HG02759 (cell line): Measurements from ENCODE around the gene JPH3.

Experiments
- ATAC-seq: cut with Tn5 transposase; IDR thresholded peaks from one replicate; pipeline ENCODE4 v1.9.1; 2021; ENCODE audit warnings: mild to moderate bottlenecking, moderate library complexity; ENCODE audit not compliant: unreplicated experiment

The JPH3 gene

GRCh38 chr16:87648698-87649487, 46.6 kb downstream of the JPH3 start:
- ATAC-seq, result no peak

GRCh38 chr16:87652386-87652785, 50.1 kb downstream of the JPH3 start:
- no peak for ATAC-seq

DNA sequence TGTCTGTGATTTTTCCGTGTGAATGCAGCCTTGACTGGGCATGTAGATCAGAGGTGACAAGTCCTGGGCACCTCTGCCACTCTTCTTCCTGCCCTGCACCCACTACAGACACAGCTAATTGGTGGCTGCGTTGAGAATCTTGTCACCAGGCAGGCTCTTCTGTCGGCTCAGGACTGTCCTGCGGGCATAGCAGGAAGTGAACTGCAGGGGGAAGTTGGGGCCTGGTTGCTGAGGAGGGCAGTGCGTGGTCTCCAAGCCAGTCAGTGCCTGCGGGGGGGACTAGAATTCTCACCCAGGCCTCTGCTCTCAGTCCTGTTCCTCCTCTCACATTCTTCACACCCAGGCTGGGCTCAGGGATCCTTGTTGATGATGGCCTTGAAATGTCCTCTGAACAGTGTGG, 50.5 kb downstream of the JPH3 start:
- no peak for ATAC-seq

DNA sequence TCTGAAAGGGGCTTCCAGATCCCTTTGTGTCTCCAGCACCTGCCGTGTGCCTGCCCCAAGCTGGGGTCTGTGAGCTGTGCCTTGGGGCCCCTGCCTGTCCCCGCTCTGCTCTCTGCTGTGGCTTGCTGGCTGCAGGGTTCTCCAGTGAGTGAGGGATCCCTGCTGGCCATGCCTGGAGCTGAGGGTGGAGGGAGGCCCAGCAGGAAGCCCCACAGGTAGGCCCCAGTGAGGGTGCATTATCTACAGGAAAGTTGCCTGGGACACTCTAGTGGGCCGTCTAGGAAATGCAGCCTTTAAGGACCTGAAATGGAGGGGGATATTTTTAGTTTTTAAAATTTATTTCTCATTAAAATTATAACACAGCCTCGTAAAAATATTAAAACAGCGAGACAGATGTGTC, 50.9 kb downstream of the JPH3 start:
- ATAC-seq, result no peak

GRCh38 chr16:87654826-87655225, 52.5 kb downstream of the JPH3 start:
- ATAC-seq, result no peak

DNA sequence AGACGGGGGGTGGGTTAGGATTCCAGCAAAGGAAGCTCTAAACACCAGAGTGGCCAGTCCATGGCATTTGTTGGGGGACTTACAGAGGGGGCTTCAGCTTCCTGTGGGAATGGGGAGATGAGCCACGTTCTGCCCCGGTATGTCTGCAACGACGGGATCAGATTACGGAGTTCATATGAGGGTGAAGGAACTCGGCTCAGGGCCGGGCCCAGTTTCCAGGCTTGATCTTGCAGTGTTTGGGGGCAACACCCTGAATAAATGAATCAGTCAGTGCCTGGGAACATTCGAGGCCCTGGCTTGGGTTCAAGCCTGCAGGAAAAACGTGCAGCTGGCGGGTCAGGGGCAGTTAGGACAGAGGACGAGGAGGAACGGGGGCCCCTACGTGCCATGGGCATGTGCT, 54.0 kb downstream of the JPH3 start:
- no peak for ATAC-seq

- ATAC-seq, result no peak
Observed at GRCh38 chr16:87657621-87658192, 55.4 kb downstream of the JPH3 start.

DNA sequence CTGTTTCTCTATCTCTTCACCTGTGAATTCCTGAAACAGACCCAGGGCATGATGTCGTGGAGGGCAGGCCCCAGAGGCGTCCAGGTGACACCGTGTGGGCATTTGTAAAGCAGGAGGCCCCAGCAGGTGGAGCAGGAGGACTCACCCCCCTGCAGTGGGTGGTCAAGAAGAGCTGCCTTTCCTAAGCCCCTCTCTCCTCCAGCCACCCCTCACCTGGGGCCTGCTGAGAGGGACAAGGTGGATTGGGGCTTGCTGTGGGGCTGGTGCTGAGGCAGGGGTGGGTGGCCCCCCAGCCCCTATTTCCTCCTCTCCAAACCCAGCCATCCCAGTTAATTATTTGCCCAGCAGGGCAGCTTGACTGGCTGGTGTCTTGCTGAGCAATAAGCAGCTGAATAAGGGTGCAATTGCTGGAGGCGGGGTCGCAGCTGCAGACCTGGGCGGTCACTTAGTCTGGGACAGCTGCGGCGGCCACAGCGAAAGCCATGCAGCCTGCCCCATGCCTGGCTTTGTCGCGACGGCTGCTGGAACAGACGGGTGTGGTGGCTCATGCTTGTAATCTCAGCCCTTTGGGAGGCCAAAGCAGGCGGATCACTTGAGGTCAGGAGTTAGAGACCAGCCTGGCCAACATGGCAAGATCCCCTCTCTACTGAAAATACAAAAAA, 56.4 kb downstream of the JPH3 start:
- no peak for ATAC-seq

DNA sequence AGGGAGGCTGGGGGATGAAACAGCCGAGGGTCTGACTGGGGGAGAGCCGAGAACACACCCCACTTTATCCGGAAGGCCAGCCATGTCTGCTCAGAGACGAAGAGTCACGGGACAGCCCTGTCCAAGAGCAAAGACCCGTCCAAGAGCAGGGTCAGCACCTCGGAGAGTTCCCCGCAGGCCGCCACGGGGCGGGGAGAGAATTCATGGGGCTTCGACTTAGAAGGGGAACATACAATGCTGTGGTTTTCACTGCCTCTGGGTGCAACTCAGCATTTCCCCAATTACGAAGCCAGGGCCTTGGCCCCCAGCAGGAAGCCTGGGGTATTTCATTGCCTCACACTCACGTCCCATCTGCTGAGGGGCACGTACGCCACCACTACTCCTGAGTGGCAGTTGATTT, 59.3 kb downstream of the JPH3 start:
- no peak for ATAC-seq

GRCh38 chr16:87662254-87663204, 60.2 kb downstream of the JPH3 start:
- no peak for ATAC-seq

DNA sequence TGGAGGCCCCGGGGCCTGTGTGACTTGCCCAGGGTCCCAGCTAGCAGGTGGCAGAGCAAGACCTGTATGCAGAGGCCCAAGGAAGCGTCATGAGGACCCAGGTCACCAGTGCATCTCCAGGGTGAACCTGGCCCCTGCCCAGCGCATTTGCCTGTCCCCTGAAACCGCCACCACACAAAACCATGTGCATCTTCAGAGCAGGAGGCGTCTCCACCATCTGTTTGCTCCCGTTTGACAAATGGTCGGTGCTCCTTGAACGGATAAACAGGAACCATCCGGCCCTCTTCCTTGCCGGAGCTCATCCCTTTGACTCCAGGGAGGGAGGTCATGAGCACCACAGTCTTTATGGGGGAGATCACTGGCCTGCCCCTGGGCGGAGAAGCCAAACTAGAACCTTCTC, 62.5 kb downstream of the JPH3 start:
- ATAC-seq, result no peak

- no peak for ATAC-seq
Observed at GRCh38 chr16:87665193-87665592, 62.9 kb downstream of the JPH3 start.

DNA sequence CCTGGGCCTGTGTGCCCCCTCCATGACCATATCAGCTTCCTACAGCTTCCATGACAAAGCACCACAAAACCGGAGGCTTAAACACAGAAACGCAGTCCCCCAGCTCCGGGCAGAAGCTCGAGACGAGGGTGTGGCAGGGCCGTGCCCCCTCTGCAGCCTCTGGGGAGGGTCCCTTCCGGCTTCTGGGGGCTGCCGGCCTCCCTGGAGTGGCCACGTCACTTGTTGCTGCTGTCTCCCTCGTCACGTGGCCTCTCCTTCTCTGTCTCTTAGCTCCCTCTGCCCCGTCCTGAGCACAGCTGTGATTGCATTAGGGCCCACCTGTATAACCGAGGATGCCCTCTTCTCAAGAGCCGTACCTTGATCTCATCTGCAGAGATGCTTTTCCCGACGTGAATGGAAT, 64.6 kb downstream of the JPH3 start:
- no peak for ATAC-seq

GRCh38 chr16:87667443-87667842, 65.1 kb downstream of the JPH3 start:
- ATAC-seq, result no peak

- no peak for ATAC-seq
Observed at GRCh38 chr16:87667946-87668345, 65.6 kb downstream of the JPH3 start.

DNA sequence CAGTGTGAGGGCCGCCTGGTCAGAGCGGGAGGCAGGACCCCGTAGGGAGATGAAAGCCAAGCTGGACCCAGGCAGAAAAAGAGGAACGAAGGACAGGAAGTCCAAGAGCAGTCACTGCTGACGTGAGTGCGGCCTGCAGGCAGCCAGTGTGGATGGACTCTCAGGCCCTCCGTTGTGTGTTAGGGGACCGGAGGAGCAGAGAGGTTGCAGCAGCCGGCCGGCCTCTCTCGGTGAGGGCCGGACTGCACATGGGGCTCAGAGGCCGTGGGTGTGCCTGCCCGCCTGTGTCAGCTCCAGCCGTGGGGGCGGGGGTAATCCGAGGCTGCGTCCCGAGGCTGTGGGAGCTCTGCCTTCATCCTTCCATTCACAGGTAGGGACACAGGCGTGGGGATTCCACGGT, 67.4 kb downstream of the JPH3 start:
- ATAC-seq, result no peak

DNA sequence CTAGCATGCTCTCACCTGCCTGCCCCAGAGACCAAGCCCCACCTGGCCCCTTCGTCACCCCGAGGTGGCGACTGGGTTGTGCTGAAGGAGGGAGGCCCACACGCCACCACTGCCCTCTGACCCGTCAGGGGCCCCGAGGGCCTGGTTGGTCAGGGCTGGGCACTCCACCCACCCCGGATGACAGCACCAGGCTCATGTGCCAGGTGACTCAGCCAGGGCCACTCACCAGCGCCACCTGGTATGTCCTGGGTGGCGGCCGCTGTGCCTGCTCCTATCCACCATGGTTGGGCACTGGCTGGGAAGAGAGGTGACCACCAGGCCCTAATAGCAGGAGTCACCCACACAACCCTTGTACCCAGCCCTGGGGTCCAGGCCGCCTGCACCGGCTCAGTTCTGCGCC, 68.9 kb downstream of the JPH3 start:
- no peak for ATAC-seq

DNA sequence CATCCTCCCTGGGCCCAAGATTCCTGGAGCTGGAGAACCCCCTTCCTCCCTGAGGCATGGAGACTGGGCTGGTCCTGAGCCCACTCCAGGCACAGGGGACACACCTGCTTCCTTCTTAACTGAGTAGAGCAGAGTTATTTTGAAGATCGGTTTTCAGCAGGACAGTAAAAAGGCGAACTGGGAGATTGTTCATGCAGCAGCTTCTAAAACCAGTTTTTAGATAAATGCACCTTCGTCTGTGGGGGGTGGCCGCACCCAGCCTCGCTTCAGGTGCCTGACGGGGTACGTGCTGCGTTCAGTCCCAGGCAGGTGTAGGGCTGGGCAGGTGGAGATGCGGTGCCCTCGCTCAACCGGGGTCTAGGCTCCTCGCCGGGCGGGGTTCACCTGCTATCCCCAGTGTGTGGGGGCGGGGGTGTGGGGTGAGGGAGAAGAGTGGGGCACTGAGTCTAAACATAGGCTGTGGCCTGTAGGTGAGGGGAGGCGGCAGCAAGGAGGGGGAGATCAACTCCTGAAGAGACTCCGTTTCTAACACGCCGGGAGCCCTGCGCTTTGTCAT, 69.5 kb downstream of the JPH3 start:
- ATAC-seq, result no peak

- ATAC-seq, result no peak
Observed at GRCh38 chr16:87674419-87674818, 72.1 kb downstream of the JPH3 start.

GRCh38 chr16:87675111-87675719, 72.9 kb downstream of the JPH3 start:
- ATAC-seq, result no peak
